Measurements from ENCODE around the gene DDX41.

DDX41 gene

GRCh38 chr5:177505075-177505474, 11.7 kb downstream of the DDX41 start:
- DNase-seq (ENCODE audit: low read depth in 2 of 2): no peak
- no peak overlapping the region for H3K4me3 ChIP-seq (replicated peaks in 1 of 2; ENCODE audit: low read depth in 2 of 2, low read length in 2 of 2)
- TF ChIP-seq CTCF (IDR thresholded peaks at IDR 0.05; ENCODE audit: low read depth, low read length): no peak

- no peak for TF ChIP-seq CTCF (IDR thresholded peaks at IDR 0.05; ENCODE audit: low read depth, low read length)
- DNase-seq (ENCODE audit: low read depth in 2 of 2): no peak
- H3K4me3 ChIP-seq (replicated peaks in 1 of 2; ENCODE audit: low read depth in 2 of 2, low read length in 2 of 2): no peak overlapping the region
Measured at GRCh38 chr5:177504086-177505056, 12.4 kb downstream of the DDX41 start.

DNA sequence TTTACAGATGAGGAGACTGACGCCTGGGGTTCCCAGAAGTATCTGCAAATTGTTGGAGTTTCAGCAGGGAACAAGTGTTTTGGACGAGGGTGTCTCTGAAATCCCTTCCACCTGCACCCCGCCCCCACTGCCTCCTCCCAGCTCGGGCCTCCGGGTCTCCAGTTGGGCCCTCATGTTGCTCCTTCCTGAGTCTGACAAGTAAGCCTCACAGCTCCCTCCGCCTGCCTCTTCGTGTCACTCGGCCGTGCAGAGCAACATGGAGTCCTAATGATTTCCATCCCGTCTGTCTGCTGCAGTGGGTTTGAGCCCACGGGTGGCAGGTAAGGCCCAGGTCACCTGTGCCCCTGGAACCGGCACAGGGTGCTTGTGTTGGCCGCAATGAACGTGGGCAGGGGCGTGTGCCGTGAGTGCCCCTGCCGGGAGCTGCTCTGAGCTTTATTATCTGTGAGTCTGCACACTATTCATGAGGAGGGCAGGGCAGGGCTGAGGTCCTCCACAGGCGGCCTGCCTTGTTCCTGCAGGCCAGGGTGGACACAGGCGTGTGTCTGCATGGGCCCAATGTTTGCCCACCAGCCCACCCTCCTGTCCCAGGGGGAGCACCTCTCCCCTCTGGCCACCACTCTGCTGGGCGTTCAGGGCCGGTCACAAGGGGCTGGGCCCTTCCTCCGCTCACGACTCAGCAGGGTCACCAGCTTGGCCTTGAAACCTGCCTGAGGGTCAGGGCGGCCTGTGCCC, 13.2 kb downstream of the DDX41 start:
- no peak for DNase-seq (ENCODE audit: low read depth in 2 of 2)
- no peak overlapping the region for H3K4me3 ChIP-seq (replicated peaks in 1 of 2; ENCODE audit: low read depth in 2 of 2, low read length in 2 of 2)
- no peak for TF ChIP-seq CTCF (IDR thresholded peaks at IDR 0.05; ENCODE audit: low read depth, low read length)

GRCh38 chr5:177502886-177503285, 13.9 kb downstream of the DDX41 start:
- no peak for DNase-seq (ENCODE audit: low read depth in 2 of 2)
- H3K4me3 ChIP-seq (replicated peaks in 1 of 2; ENCODE audit: low read depth in 2 of 2, low read length in 2 of 2): no peak overlapping the region
- no peak for TF ChIP-seq CTCF (IDR thresholded peaks at IDR 0.05; ENCODE audit: low read depth, low read length)

DNA sequence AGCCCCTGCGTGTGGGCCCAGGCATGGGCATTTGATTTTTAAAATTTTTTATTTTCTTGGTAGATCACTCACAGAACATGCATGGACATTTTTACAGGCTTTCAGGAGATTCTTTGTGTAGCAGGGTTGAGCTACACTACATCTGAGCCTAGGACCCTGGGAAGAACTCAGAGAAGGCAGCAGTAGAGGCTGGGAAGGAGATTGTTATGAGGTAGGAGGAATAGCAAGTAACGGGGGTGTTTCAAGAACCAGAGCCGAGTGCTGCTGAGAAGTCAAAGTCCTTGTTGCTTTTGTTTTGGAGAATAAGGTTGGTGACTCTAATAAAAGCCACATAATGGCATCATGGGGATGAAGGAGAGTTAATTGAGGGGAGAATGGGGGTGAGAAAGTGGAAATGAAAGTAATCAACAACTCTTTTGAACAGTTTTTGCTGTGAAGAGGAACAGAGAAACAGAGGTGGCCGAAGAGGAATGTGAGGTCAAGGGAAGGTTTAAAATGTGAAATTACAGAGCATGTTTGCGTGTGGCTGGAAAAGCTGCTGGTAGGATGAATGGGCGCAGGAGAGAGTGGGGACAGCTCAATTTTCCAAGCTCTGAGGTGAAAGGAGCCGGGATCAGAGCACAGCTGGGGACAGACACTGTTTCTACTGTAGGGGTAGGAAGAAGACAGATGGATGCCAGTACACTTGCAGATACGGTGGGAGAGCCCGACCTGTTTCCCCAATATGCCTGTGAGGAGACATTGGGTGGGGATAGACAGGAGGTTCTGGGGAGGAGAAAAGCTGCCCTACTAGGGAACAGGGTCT, 14.7 kb downstream of the DDX41 start:
- TF ChIP-seq CTCF (IDR thresholded peaks at IDR 0.05; ENCODE audit: low read depth, low read length): no peak
- DNase-seq (ENCODE audit: low read depth in 2 of 2): no peak
- no peak overlapping the region for H3K4me3 ChIP-seq (replicated peaks in 1 of 2; ENCODE audit: low read depth in 2 of 2, low read length in 2 of 2)

DNA sequence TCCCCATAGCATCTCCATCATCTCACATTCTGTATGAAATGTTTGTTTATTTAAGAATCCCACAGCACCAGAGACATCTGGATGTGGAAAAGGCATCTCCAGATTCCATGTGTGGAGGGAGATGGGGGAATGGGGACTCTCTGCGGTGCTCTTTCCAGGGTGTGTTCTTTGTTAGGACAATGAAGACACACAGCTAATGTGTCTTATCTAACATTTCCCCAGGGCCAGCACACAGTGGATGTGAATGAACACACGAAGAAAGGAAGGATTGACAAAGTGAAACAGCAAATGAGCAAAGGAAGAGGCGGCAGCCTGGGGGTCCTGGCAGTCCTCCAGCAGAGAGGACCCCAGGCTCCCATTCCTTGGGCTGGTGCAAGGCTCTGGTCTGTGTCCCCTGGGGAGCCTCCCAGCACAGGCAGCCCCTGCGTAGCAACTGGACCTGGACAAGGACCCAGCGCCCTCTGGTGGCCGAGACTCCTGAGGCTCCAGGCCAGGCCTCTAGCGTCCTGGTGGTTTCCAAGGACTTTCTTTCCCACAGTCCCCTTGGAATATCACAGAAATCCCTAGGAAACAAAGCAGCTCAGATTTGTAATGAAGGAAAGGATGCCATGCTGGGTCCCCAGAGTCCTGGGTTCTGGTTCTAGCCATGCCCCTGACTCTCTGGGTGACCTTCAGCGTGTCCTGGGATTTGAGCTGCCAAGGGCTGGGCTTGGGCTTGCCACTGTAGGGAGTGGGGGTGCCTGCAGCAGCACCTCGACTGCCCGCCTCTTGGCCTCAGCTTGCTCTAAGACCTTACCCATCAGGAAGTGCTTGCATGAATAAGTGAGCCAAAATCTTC, 15.9 kb downstream of the DDX41 start:
- H3K4me3 ChIP-seq (replicated peaks in 1 of 2; ENCODE audit: low read depth in 2 of 2, low read length in 2 of 2): no peak overlapping the region
- peak; percentile 97 for TF ChIP-seq CTCF (IDR thresholded peaks at IDR 0.05; ENCODE audit: low read depth, low read length)
- DNase-seq (ENCODE audit: low read depth in 2 of 2): peak; percentile 87 to 90

Data from cardiac fibroblast (primary cell).